ENCODE data around the gene STARD10.

DNA sequence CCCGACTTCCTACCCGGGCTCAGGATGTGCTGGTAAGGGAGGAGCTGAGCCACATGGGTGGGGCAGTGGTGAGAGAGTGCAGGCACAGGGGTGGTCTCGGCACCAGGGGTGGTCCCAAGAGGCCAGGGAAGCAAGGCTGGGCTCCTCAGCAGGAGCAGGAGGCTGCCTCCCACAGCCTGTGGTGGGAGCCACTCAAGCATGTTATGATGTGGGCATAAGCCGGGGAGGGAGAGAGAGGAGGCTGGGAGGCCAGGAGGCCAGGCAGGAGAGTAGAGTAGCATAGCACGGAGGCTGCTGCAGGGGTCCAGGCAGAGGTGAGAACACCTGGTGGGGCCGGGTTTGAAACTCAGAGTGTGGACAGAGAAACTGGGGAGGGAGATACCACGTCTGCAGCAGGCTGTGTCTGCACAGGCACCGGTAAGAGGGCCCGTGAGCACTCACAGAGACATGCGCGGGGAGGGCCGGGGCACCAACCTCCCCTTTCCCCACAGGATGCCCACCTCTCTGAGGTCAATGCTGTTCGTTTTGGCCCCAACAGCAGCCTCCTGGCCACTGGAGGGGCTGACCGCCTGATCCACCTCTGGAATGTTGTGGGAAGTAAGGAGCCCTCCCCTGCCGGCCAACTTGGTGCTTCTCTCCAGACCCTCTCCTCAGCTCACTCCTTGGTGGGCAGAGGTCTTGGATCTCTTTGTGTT is 31.1 kb upstream of the STARD10 start:
- TF ChIP-seq, protein P1, sequence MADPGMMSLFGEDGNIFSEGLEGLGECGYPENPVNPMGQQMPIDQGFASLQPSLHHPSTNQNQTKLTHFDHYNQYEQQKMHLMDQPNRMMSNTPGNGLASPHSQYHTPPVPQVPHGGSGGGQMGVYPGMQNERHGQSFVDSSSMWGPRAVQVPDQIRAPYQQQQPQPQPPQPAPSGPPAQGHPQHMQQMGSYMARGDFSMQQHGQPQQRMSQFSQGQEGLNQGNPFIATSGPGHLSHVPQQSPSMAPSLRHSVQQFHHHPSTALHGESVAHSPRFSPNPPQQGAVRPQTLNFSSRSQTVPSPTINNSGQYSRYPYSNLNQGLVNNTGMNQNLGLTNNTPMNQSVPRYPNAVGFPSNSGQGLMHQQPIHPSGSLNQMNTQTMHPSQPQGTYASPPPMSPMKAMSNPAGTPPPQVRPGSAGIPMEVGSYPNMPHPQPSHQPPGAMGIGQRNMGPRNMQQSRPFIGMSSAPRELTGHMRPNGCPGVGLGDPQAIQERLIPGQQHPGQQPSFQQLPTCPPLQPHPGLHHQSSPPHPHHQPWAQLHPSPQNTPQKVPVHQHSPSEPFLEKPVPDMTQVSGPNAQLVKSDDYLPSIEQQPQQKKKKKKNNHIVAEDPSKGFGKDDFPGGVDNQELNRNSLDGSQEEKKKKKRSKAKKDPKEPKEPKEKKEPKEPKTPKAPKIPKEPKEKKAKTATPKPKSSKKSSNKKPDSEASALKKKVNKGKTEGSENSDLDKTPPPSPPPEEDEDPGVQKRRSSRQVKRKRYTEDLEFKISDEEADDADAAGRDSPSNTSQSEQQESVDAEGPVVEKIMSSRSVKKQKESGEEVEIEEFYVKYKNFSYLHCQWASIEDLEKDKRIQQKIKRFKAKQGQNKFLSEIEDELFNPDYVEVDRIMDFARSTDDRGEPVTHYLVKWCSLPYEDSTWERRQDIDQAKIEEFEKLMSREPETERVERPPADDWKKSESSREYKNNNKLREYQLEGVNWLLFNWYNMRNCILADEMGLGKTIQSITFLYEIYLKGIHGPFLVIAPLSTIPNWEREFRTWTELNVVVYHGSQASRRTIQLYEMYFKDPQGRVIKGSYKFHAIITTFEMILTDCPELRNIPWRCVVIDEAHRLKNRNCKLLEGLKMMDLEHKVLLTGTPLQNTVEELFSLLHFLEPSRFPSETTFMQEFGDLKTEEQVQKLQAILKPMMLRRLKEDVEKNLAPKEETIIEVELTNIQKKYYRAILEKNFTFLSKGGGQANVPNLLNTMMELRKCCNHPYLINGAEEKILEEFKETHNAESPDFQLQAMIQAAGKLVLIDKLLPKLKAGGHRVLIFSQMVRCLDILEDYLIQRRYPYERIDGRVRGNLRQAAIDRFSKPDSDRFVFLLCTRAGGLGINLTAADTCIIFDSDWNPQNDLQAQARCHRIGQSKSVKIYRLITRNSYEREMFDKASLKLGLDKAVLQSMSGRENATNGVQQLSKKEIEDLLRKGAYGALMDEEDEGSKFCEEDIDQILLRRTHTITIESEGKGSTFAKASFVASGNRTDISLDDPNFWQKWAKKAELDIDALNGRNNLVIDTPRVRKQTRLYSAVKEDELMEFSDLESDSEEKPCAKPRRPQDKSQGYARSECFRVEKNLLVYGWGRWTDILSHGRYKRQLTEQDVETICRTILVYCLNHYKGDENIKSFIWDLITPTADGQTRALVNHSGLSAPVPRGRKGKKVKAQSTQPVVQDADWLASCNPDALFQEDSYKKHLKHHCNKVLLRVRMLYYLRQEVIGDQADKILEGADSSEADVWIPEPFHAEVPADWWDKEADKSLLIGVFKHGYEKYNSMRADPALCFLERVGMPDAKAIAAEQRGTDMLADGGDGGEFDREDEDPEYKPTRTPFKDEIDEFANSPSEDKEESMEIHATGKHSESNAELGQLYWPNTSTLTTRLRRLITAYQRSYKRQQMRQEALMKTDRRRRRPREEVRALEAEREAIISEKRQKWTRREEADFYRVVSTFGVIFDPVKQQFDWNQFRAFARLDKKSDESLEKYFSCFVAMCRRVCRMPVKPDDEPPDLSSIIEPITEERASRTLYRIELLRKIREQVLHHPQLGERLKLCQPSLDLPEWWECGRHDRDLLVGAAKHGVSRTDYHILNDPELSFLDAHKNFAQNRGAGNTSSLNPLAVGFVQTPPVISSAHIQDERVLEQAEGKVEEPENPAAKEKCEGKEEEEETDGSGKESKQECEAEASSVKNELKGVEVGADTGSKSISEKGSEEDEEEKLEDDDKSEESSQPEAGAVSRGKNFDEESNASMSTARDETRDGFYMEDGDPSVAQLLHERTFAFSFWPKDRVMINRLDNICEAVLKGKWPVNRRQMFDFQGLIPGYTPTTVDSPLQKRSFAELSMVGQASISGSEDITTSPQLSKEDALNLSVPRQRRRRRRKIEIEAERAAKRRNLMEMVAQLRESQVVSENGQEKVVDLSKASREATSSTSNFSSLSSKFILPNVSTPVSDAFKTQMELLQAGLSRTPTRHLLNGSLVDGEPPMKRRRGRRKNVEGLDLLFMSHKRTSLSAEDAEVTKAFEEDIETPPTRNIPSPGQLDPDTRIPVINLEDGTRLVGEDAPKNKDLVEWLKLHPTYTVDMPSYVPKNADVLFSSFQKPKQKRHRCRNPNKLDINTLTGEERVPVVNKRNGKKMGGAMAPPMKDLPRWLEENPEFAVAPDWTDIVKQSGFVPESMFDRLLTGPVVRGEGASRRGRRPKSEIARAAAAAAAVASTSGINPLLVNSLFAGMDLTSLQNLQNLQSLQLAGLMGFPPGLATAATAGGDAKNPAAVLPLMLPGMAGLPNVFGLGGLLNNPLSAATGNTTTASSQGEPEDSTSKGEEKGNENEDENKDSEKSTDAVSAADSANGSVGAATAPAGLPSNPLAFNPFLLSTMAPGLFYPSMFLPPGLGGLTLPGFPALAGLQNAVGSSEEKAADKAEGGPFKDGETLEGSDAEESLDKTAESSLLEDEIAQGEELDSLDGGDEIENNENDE (IDR thresholded peaks at IDR 0.05; ENCODE audit: insufficient replicate concordance, low read length) = no peak
- TF ChIP-seq RAD21 (IDR thresholded peaks at IDR 0.05 in 1 of 2, conservative IDR thresholded peaks at IDR 0.05 in 1 of 2; ENCODE audit: low read depth in 2 of 2, low read length in 2 of 2) (no peak), POLR2A (IDR thresholded peaks at IDR 0.05; ENCODE audit: control extremely low read depth in 1 of 2, low read depth in 2 of 2, low read length in 2 of 2) (no peak), SUZ12 (IDR thresholded peaks at IDR 0.05; ENCODE audit: low read length) (no peak), EGR1 (IDR thresholded peaks at IDR 0.05; ENCODE audit: borderline replicate concordance, low read depth, low read length) (no peak), RNF2 (IDR thresholded peaks at IDR 0.05; ENCODE audit: borderline replicate concordance, low read depth, low read length, missing control alignments, poor library complexity, severe bottlenecking) (no peak), EP300 (IDR thresholded peaks at IDR 0.05; ENCODE audit: borderline replicate concordance in 1 of 2, low read depth in 2 of 2, low read length in 2 of 2) (no peak), YY1 (IDR thresholded peaks at IDR 0.05; ENCODE audit: low read depth, low read length) (no peak), CHD1 (IDR thresholded peaks at IDR 0.05; ENCODE audit: low read depth, low read length) (no peak)
- TF ChIP-seq, protein P2, sequence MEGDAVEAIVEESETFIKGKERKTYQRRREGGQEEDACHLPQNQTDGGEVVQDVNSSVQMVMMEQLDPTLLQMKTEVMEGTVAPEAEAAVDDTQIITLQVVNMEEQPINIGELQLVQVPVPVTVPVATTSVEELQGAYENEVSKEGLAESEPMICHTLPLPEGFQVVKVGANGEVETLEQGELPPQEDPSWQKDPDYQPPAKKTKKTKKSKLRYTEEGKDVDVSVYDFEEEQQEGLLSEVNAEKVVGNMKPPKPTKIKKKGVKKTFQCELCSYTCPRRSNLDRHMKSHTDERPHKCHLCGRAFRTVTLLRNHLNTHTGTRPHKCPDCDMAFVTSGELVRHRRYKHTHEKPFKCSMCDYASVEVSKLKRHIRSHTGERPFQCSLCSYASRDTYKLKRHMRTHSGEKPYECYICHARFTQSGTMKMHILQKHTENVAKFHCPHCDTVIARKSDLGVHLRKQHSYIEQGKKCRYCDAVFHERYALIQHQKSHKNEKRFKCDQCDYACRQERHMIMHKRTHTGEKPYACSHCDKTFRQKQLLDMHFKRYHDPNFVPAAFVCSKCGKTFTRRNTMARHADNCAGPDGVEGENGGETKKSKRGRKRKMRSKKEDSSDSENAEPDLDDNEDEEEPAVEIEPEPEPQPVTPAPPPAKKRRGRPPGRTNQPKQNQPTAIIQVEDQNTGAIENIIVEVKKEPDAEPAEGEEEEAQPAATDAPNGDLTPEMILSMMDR (IDR thresholded peaks at IDR 0.05; ENCODE audit: control extremely low read depth in 1 of 3, insufficient read depth in 1 of 3, low read depth in 1 of 3, low read length in 3 of 3) = no peak

All from H1 (cell line).